Right cardiac atrium (tissue), 5 donors: ENCODE results near the gene ADAMTS17. TPM values are rescaled to one million over a fixed set of nuclear protein-coding genes. Genes with fewer than 3 reads are reported as not detected.

Experiments used
- ATAC-seq, 2 donors: fragments of 200-7000 bp; cut with Tn5 transposase; one replicate each; pipeline versions ENCODE4 v1.8.0 to v1.9.1; 2020; ENCODE audit warnings: moderate library complexity in 2 of 2, mild to moderate bottlenecking in 1 of 2
- DNase-seq, 3 donors: peaks; one replicate each; pipeline ENCODE4 v3.0.0-alpha.2; 2020
- H3K27ac ChIP-seq: one replicate; pipeline ENCODE4 v1.5.1; 2013; ENCODE audit warnings: mild to moderate bottlenecking, low read length, control low read depth, moderate library complexity
- H3K27me3 ChIP-seq: one replicate; pipeline ENCODE4 v1.6.1; 2013; ENCODE audit not compliant: control insufficient read depth, insufficient read depth
- H3K4me1 ChIP-seq: one replicate; pipeline ENCODE4 v1.6.1; 2013; ENCODE audit warnings: low read length; ENCODE audit not compliant: control insufficient read depth, insufficient read depth
- H3K4me3 ChIP-seq: one replicate; pipeline ENCODE4 v1.5.1; 2013; ENCODE audit warnings: low read length, control low read depth
- H3K9me3 ChIP-seq: one replicate; pipeline ENCODE4 v1.6.1; 2013; ENCODE audit warnings: low read length; ENCODE audit not compliant: control insufficient read depth
- WGBS: extraction: QIAGEN DNeasy Blood & Tissue Kit; methylation state at CpG from one replicate; pipeline ENCODE4 v1.1.7; 2013; 5-methylcytosine and 5-hydroxymethylcytosine counted together
- intact Hi-C, 4 donors: fragments of 100-400 bp; cut with DNase I; formaldehyde crosslinking; loops; one replicate each; pipeline versions ENCODE4 v1.11.0 to v1.14.0; 2022 to 2023
- polyA plus RNA-seq: library from polyadenylated mRNA; stranded (reverse); fragments of 200-250 nt; gene quantifications from one replicate; pipeline ENCODE4 v1.2.3, GENCODE V29; 2013
- total RNA-seq, 4 donors: library from RNA; stranded (reverse); fragmentation: NEBNext Ultra II Directional; extraction: Animal tissue kit (Norgen Biotek cat#: 25700); gene quantifications; one replicate each; pipeline ENCODE4 v1.2.1, GENCODE V29; 2021
- donor health status: healthy with polysubstance abuse.
- donor health status: DM: no; HTN: yes; CAD: no.
- donor health status: DM: no; HTN: no; CAD: no.
- donor health status: DM: no; HTN: yes; CAD: no; lungs with severe emphysema.
- donor health status: DM: yes; HTN: yes; CAD: no.

The ADAMTS17 gene
- total and polyA plus RNA-seq, 5 donors: 1.2 to 6.5 (median 2.6) TPM

- intact Hi-C loops: loop anchor here in 2 of 4 donors (10.0 kb wide), 2 partner anchors 174 to 364 kb away; no protein-coding TSS in a partner anchor
- ATAC-seq: peak; percentile 56 to 61
Measured at GRCh38 chr15:99961011-99961441, 380.7 kb downstream of the ADAMTS17 start.

GRCh38 chr15:99959326-99959725 is 382.4 kb downstream of the ADAMTS17 start:
- intact Hi-C loops: loop anchor here in 1 of 4 donors (10.0 kb wide), 1 partner anchor 375 kb away; no protein-coding TSS in a partner anchor
- no peaks in the 10 kb centered on the region for H3K4me1 ChIP-seq
- no peak overlapping the region for H3K4me3 ChIP-seq
- 84% methylated on average over 6 of the region's 6 CpGs for WGBS
- no peak for DNase-seq
- H3K9me3 ChIP-seq: no peaks in the 10 kb centered on the region
- no peak overlapping the region for H3K27ac ChIP-seq
- ATAC-seq: no peak
- H3K27me3 ChIP-seq: no peaks in the 10 kb centered on the region

More at GRCh38 chr15:99961011-99961441, 380.7 kb downstream of the ADAMTS17 start:
- Histone ChIP-seq H3K4me1 (no peaks in the 10 kb centered on the region), H3K9me3 (no peaks in the 10 kb centered on the region), H3K4me3 (no peak overlapping the region), H3K27me3 (no peaks in the 10 kb centered on the region), H3K27ac (no peak overlapping the region)
- peak in 2 of 3 donors; percentile 48 to 66 for DNase-seq
- WGBS: 39% methylated on average over 12 of the region's 12 CpGs

- WGBS: 76% methylated on average over 7 of the region's 7 CpGs
- no peak for ATAC-seq
- Histone ChIP-seq H3K9me3 (no peaks in the 10 kb centered on the region), H3K4me3 (no peak overlapping the region), H3K27ac (no peak overlapping the region), H3K27me3 (no peaks in the 10 kb centered on the region), H3K4me1 (no peaks in the 10 kb centered on the region)
- intact Hi-C loops: loop anchor here in 1 of 4 donors (10.0 kb wide), 1 partner anchor 376 kb away; no protein-coding TSS in a partner anchor
- DNase-seq: no peak
Measured at GRCh38 chr15:99958426-99959097, 383.2 kb downstream of the ADAMTS17 start.

GRCh38 chr15:99957642-99958013 is 384.1 kb downstream of the ADAMTS17 start:
- H3K27ac ChIP-seq: no peak overlapping the region
- no peaks in the 10 kb centered on the region for H3K9me3 ChIP-seq
- no peaks in the 10 kb centered on the region for H3K4me1 ChIP-seq
- 92% methylated on average over 2 of the region's 2 CpGs for WGBS
- no peak overlapping the region for H3K4me3 ChIP-seq
- H3K27me3 ChIP-seq: no peaks in the 10 kb centered on the region
- DNase-seq (no peak), ATAC-seq (no peak)
- intact Hi-C loops: loop anchor here in 1 of 4 donors (10.0 kb wide), 1 partner anchor 377 kb away; no protein-coding TSS in a partner anchor

GRCh38 chr15:99956820-99957641 is 384.7 kb downstream of the ADAMTS17 start:
- Histone ChIP-seq H3K27ac (no peak overlapping the region), H3K4me1 (no peaks in the 10 kb centered on the region), H3K9me3 (no peaks in the 10 kb centered on the region), H3K27me3 (no peaks in the 10 kb centered on the region), H3K4me3 (no peak overlapping the region)
- no peak for ATAC-seq
- intact Hi-C loops: loop anchor here in 1 of 4 donors (10.0 kb wide), 1 partner anchor 378 kb away; no protein-coding TSS in a partner anchor
- 95% methylated on average over 19 of the region's 19 CpGs for WGBS
- no peak for DNase-seq

GRCh38 chr15:99956022-99956775 is 385.6 kb downstream of the ADAMTS17 start:
- 70% methylated on average over 11 of the region's 11 CpGs for WGBS
- peak in 1 of 2 donors; percentile 46 for ATAC-seq
- DNase-seq: no peak
- H3K9me3 ChIP-seq: no peaks in the 10 kb centered on the region
- no peaks in the 10 kb centered on the region for H3K4me1 ChIP-seq
- no peaks in the 10 kb centered on the region for H3K27me3 ChIP-seq
- intact Hi-C loops: loop anchor here in 1 of 4 donors (10.0 kb wide), 1 partner anchor 379 kb away; no protein-coding TSS in a partner anchor
- H3K4me3 ChIP-seq: no peak overlapping the region
- no peak overlapping the region for H3K27ac ChIP-seq

- no peaks in the 10 kb centered on the region for H3K27me3 ChIP-seq
- ATAC-seq: no peak
Measured at GRCh38 chr15:99955532-99955931, 386.2 kb downstream of the ADAMTS17 start.

GRCh38 chr15:99955181-99955525 is 386.6 kb downstream of the ADAMTS17 start:
- H3K4me3 ChIP-seq: no peak overlapping the region
- ATAC-seq: no peak
- H3K9me3 ChIP-seq: no peaks in the 10 kb centered on the region
- DNase-seq: no peak
- intact Hi-C loops: loop anchor here in 1 of 4 donors (10.0 kb wide), 1 partner anchor 380 kb away; no protein-coding TSS in a partner anchor
- H3K27ac ChIP-seq: no peak overlapping the region
- no peaks in the 10 kb centered on the region for H3K4me1 ChIP-seq
- 94% methylated on average over 1 of the region's 1 CpG for WGBS
- H3K27me3 ChIP-seq: no peaks in the 10 kb centered on the region

More at GRCh38 chr15:99955532-99955931, 386.2 kb downstream of the ADAMTS17 start:
- DNase-seq: no peak
- H3K4me1 ChIP-seq: no peaks in the 10 kb centered on the region
- intact Hi-C loops: loop anchor here in 1 of 4 donors (10.0 kb wide), 1 partner anchor 379 kb away; no protein-coding TSS in a partner anchor
- H3K9me3 ChIP-seq: no peaks in the 10 kb centered on the region
- no peak overlapping the region for H3K27ac ChIP-seq
- 95% methylated on average over 6 of the region's 6 CpGs for WGBS
- no peak overlapping the region for H3K4me3 ChIP-seq

GRCh38 chr15:99954361-99955180 is 387.2 kb downstream of the ADAMTS17 start:
- Histone ChIP-seq H3K27me3 (no peaks in the 10 kb centered on the region), H3K4me1 (no peaks in the 10 kb centered on the region), H3K27ac (no peak overlapping the region), H3K9me3 (no peaks in the 10 kb centered on the region), H3K4me3 (no peak overlapping the region)
- ATAC-seq: no peak
- intact Hi-C loops: loop anchor here in 1 of 4 donors (10.0 kb wide), 1 partner anchor 380 kb away; no protein-coding TSS in a partner anchor
- WGBS: 79% methylated on average over 11 of the region's 11 CpGs
- DNase-seq: no peak

- Histone ChIP-seq H3K27me3 (no peaks in the 10 kb centered on the region), H3K4me3 (no peak overlapping the region), H3K4me1 (no peaks in the 10 kb centered on the region), H3K27ac (no peak overlapping the region), H3K9me3 (no peaks in the 10 kb centered on the region)
- DNase-seq (no peak), ATAC-seq (no peak)
- intact Hi-C loops: loop anchor here in 1 of 4 donors (10.0 kb wide), 1 partner anchor 381 kb away; no protein-coding TSS in a partner anchor
- 88% methylated on average over 7 of the region's 7 CpGs for WGBS
Measured at GRCh38 chr15:99953886-99954285, 387.9 kb downstream of the ADAMTS17 start.
